B cell (primary cell): ENCODE data around the gene RFC4.

Experiments used
- CTCF ChIP-seq: fragments of 200-600 bp; IDR thresholded peaks from one replicate; pipeline ENCODE4 v1.8.0; 2022; ENCODE audit warnings: antibody characterized with exemption, mild to moderate bottlenecking
- EZH2 ChIP-seq: IDR thresholded peaks from 2 replicates; pipeline ENCODE4 v1.6.1; 2012; ENCODE audit warnings: borderline replicate concordance, low read depth, mild to moderate bottlenecking, moderate library complexity, low read length; ENCODE audit not compliant: insufficient read depth, poor library complexity, severe bottlenecking

DNA sequence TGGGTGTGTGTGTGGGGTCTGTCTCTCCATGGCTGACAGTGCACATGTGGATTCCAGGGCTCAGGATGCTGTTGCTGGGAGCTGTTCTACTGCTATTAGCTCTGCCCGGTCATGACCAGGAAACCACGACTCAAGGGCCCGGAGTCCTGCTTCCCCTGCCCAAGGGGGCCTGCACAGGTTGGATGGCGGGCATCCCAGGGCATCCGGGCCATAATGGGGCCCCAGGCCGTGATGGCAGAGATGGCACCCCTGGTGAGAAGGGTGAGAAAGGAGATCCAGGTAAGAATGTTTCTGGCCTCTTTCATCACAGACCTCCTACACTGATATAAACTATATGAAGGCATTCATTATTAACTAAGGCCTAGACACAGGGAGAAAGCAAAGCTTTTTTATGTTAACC is 46.7 kb upstream of the RFC4 start:
- TF ChIP-seq CTCF (no peak), EZH2 (no peak)
